K562 (cell line): ENCODE results near the gene FGR. TPM values are rescaled to one million over a fixed set of nuclear protein-coding genes. Genes with fewer than 3 reads are reported as not detected.

Source experiments
- ATAC-seq: fragments of 200-7000 bp; cut with Tn5 transposase; 3 replicates; pipeline ENCODE4 v1.9.1; 2020; ENCODE audit warnings: moderate library complexity
- BruUV-seq: library from RNA; stranded (reverse); fragments of 400-500 nt; replicated peaks from 2 replicates; lab custom pipeline; 2021; lab: Mats Ljungman, UMichigan
- CTCF ChIA-PET: fragments of 300-600 bp; formaldehyde crosslinking; extraction: SDS; loops from one replicate; lab custom pipeline; 2021; ENCODE audit warnings: low intra/inter-chr PET ratio; lab: Yijun Ruan, JAX
- POLR2A ChIA-PET: fragments of 300-600, 350-650 bp; sonication (Branson Sonifier 250); formaldehyde crosslinking; extraction: SDS; loops from one replicate; lab custom pipeline; 2021; ENCODE audit warnings: antibody characterized with exemption, inconsistent platforms; lab: Yijun Ruan, JAX
- DNase-seq, 4 experiments: peaks; one replicate each; pipeline versions ENCODE4 v3.0.0 to v3.0.0-alpha.2; 2011 to 2018; ENCODE audit warnings: low spot score in 3 of 4, mixed read lengths in 3 of 4; ENCODE audit errors: extremely low read depth in 1 of 4
- FAIRE-seq: peaks from 2 replicates; lab custom pipeline; 2011; peaks lifted over from hg19 to GRCh38; lab: Jason Lieb, UNC
- H2AFZ ChIP-seq: 2 replicates; pipeline ENCODE4 v1.6.0; 2011; ENCODE audit warnings: low read depth, low read length, control low read depth, inconsistent platforms
- H3K27ac ChIP-seq: fragments of 200-600 bp; 3 replicates; pipeline ENCODE4 v1.8.0; 2011; ENCODE audit warnings: low read depth, mild to moderate bottlenecking, control low read depth, inconsistent platforms, low read length, moderate library complexity, mixed read lengths; ENCODE audit errors: extremely low read depth
- H3K27me3 ChIP-seq, 2 experiments: fragments of 300-600 bp in 1 of 2; 2 replicates in 1 of 2; 3 replicates in 1 of 2; pipeline versions ENCODE4 v1.6.0 to v1.8.0; 2011; ENCODE audit warnings: inconsistent platforms in 2 of 2, low read length in 2 of 2, mild to moderate bottlenecking in 1 of 2, mixed read lengths in 1 of 2, moderate library complexity in 1 of 2; ENCODE audit not compliant: control insufficient read depth in 2 of 2, insufficient read depth in 2 of 2
- H3K36me3 ChIP-seq: fragments of 300-600 bp; 3 replicates; pipeline ENCODE4 v1.8.0; 2011; ENCODE audit warnings: mild to moderate bottlenecking, low read length, inconsistent platforms; ENCODE audit not compliant: control insufficient read depth, insufficient read depth
- H3K4me1 ChIP-seq, 2 experiments: fragments of 200-600 bp in 1 of 2; replicated peaks in 1 of 2; 2 replicates in 1 of 2; 3 replicates in 1 of 2; pipeline versions ENCODE4 v1.5.1 to v1.8.0; 2011; ENCODE audit warnings: inconsistent platforms in 2 of 2, low read length in 2 of 2, mild to moderate bottlenecking in 1 of 2, mixed read lengths in 1 of 2, moderate library complexity in 1 of 2; ENCODE audit not compliant: control insufficient read depth in 2 of 2, insufficient read depth in 2 of 2
- H3K4me2 ChIP-seq: 2 replicates; pipeline ENCODE4 v1.6.1; 2011; ENCODE audit warnings: low read length, control low read depth, inconsistent platforms, mixed read lengths; ENCODE audit not compliant: insufficient read depth
- H3K4me3 ChIP-seq: fragments of 200-600 bp; sonication (generic), shearing (Covaris generic); 2 replicates; pipeline ENCODE4 v1.5.1; 2016; ENCODE audit warnings: control low read depth, inconsistent platforms
- H3K79me2 ChIP-seq: fragments of 200-600 bp; 3 replicates; pipeline ENCODE4 v1.8.0; 2011; ENCODE audit warnings: low read length, inconsistent platforms; ENCODE audit not compliant: control insufficient read depth, insufficient read depth
- H3K9ac ChIP-seq, 2 experiments: 2 replicates each; pipeline versions ENCODE4 v1.6.0 to v1.6.1; 2011; ENCODE audit warnings: low read depth in 2 of 2, low read length in 2 of 2, control low read depth in 1 of 2, inconsistent platforms in 1 of 2, mild to moderate bottlenecking in 1 of 2, mixed read lengths in 1 of 2; ENCODE audit not compliant: insufficient read depth in 1 of 2
- H3K9me1 ChIP-seq: one replicate; pipeline ENCODE4 v1.6.0; 2011; ENCODE audit warnings: inconsistent platforms, mild to moderate bottlenecking, low read length, moderate library complexity; ENCODE audit not compliant: control insufficient read depth, insufficient read depth
- H3K9me3 ChIP-seq: replicated peaks from 2 replicates; pipeline ENCODE4 v1.5.1; 2011; ENCODE audit warnings: low read depth, low read length, inconsistent platforms; ENCODE audit not compliant: control insufficient read depth, insufficient read depth
- H4K20me1 ChIP-seq: replicated peaks from 2 replicates; pipeline ENCODE4 v1.6.1; 2011; ENCODE audit warnings: low read length, inconsistent platforms, mixed read lengths; ENCODE audit not compliant: control insufficient read depth, insufficient read depth
- CEBPG ChIP-seq, 3 experiments: fragments of 200-800 bp in 1 of 3; sonication (Bioruptor generic) in 1 of 3; sonication (generic) in 1 of 3; formaldehyde crosslinking in 1 of 3; IDR thresholded peaks in 2 of 3; conservative IDR thresholded peaks in 1 of 3; 2 replicates each; pipeline versions ENCODE4 v1.6.1 to v1.8.0; 2016 to 2022; ENCODE audit warnings: missing compliant biosample characterization in 2 of 3, missing genetic modification characterization in 2 of 3, mild to moderate bottlenecking in 1 of 3, missing genetic modification reagents in 1 of 3
- CTBP1 ChIP-seq: fragments of 450-650 bp; IDR thresholded peaks from 2 replicates; pipeline ENCODE4 v1.6.1; 2016; ENCODE audit warnings: borderline replicate concordance
- E2F3 ChIP-seq: fragments of 250-450 bp; sonication (Bioruptor Pico); IDR thresholded peaks from 2 replicates; pipeline ENCODE4 v1.4.0; 2020; ENCODE audit warnings: mild to moderate bottlenecking
- GTF2E2 ChIP-seq: fragments of 200-800 bp; sonication (Bioruptor generic); IDR thresholded peaks from 2 replicates; pipeline ENCODE4 v1.6.1; 2016; ENCODE audit warnings: missing genetic modification characterization, missing compliant biosample characterization
- HDGF ChIP-seq: fragments of 450-650 bp; IDR thresholded peaks from 2 replicates; pipeline ENCODE4 v1.6.1; 2016
- ILK ChIP-seq: fragments of 450-650 bp; IDR thresholded peaks from 2 replicates; pipeline ENCODE4 v1.6.1; 2016; ENCODE audit warnings: missing genetic modification characterization, low read depth, mild to moderate bottlenecking, missing compliant biosample characterization, moderate library complexity, borderline replicate concordance
- JUNB ChIP-seq: fragments of 450-650 bp; formaldehyde crosslinking; conservative IDR thresholded peaks from 2 replicates; pipeline ENCODE4 v1.4.0; 2020; ENCODE audit warnings: mild to moderate bottlenecking
- NFE2L1 ChIP-seq: fragments of 450-650 bp; IDR thresholded peaks from 2 replicates; pipeline ENCODE4 v1.6.1; 2016; ENCODE audit warnings: missing genetic modification characterization, low read depth, mild to moderate bottlenecking, missing compliant biosample characterization, moderate library complexity, borderline replicate concordance
- XRCC5 ChIP-seq: fragments of 200-400 bp; formaldehyde crosslinking; IDR thresholded peaks from 2 replicates; pipeline ENCODE4 v1.6.1; 2017; ENCODE audit warnings: low read depth, mild to moderate bottlenecking, low read length
- ZFP91 ChIP-seq: sonication (generic); formaldehyde crosslinking; IDR thresholded peaks from 2 replicates; pipeline ENCODE4 v1.8.0; 2022; ENCODE audit warnings: mild to moderate bottlenecking, missing genetic modification reagents
- ZNF507 ChIP-seq: conservative IDR thresholded peaks from 2 replicates; pipeline ENCODE4 v1.6.1; 2017; ENCODE audit warnings: missing genetic modification characterization, missing compliant biosample characterization
- WGBS: fragments of 100-300 bp; shearing (Covaris generic); methylation state at CpG from one replicate; pipeline ENCODE4 v1.1.6; 2016; ENCODE audit warnings: low coverage, mixed read lengths; ENCODE audit not compliant: insufficient coverage; ENCODE audit errors: missing lambda C conversion rate; 5-methylcytosine and 5-hydroxymethylcytosine counted together
- in situ Hi-C: fragments of 300-500 bp; cut with MboI; formaldehyde crosslinking; loops from 4 replicates; pipeline ENCODE4 v1.15.0; 2018; ENCODE audit warnings: inconsistent platforms, mixed read lengths
- intact Hi-C: fragments of 100-400 bp; cut with micrococcal nuclease; formaldehyde crosslinking; loops from 2 replicates; pipeline ENCODE4 v1.14.2; 2022
- polyA plus RNA-seq, 8 experiments: library from polyadenylated mRNA; depleted of rRNA in 4 of 8; stranded (reverse) in 5 of 8; unstranded in 3 of 8; fragments of >200 nt; fragmentation: Nextera tagmentation in 2 of 8; fragmentation: Illumina TruSeq in 1 of 8; extraction: Ambion mirVana in 2 of 8; extraction: Trizol in 1 of 8; gene quantifications; 2 replicates each; pipeline versions ENCODE4 v1.2.1 to v1.2.3, GENCODE V29; 2011 to 2014; ENCODE audit warnings: inconsistent platforms in 1 of 8, missing spikeins in 1 of 8
- total RNA-seq, 7 experiments: library from RNA; depleted of rRNA in 6 of 7; stranded (reverse); fragments of >200 nt in 6 of 7; fragmentation: Illumina TruSeq in 2 of 7; extraction: Trizol in 2 of 7; gene quantifications; 2 replicates each; pipeline versions ENCODE4 v1.2.1 to v1.2.3, GENCODE V29; 2011 to 2021; ENCODE audit warnings: low replicate concordance in 1 of 7

Gene FGR
- total and polyA plus RNA-seq, 9 of the 15 experiments (the other 6 are each of a cell fraction or from before 2014, with no cell fraction given) = 0.04 to 0.11 TPM; not detected in 7

GRCh38 chr1:27584453-27584852, 50.5 kb downstream of the FGR start (continued):
- TF ChIP-seq NFE2L1 (tag) (no peak), ILK (no peak), GTF2E2 (tag) (no peak), CTBP1 (no peak), ZNF507 (tag) (no peak)

- FAIRE-seq (no peak), ATAC-seq (no peak), DNase-seq (no peak)
- H3K36me3 ChIP-seq = peaks cover 17% of the 10 kb centered on the region; the same call in 2 of the 3 replicates
- ChIA-PET CTCF (no interaction called here), POLR2A (interaction anchor here (0.5 to 2.9 kb wide), 9 partner anchors 9 to 86 kb away, joined by 3 to 20 read pairs (median 4); no protein-coding TSS in a partner anchor)
- peaks cover 13% of the 10 kb centered on the region; the same call in 1 of the 2 replicates for H4K20me1 ChIP-seq
- peaks cover 60% of the 10 kb centered on the region for H3K79me2 ChIP-seq
- H3K4me1 ChIP-seq = peaks cover 0 to 9% of the 10 kb centered on the region in 2 experiments; a peak in 3 of 5 replicates
- in situ Hi-C loops = no loop called here
- WGBS = 62% methylated on average over 3 of the region's 3 CpGs
- peaks cover 5% of the 10 kb centered on the region for H3K9me1 ChIP-seq
- no peak overlapping the region for H3K4me2 ChIP-seq
- H3K27ac ChIP-seq = no peak overlapping the region
- H3K9me3 ChIP-seq = no peaks in the 10 kb centered on the region
- H2AFZ ChIP-seq = no peak overlapping the region
- intact Hi-C loops = no loop called here
- no peak overlapping the region for H3K9ac ChIP-seq
- no TSS peak for BruUV-seq
- no peak overlapping the region for H3K4me3 ChIP-seq
- no peaks in the 10 kb centered on the region for H3K27me3 ChIP-seq
- TF ChIP-seq ZFP91 (no peak), E2F3 (no peak), XRCC5 (no peak), HDGF (no peak), CEBPG (CRISPR knock-in tag; IDR thresholded peaks at IDR 0.05) (no peak), CEBPG (tag; conservative IDR thresholded peaks at IDR 0.05 in 1 of 2, IDR thresholded peaks at IDR 0.05 in 1 of 2) (no peak), JUNB (CRISPR knock-in tag) (no peak)
Observed at GRCh38 chr1:27583479-27583878, 51.5 kb downstream of the FGR start.
